ENCODE measurements around the gene CFI. TPM values are rescaled to one million over a fixed set of nuclear protein-coding genes. Genes with fewer than 3 reads are reported as not detected.

CFI gene
- total RNA-seq, 1 experiment from 2014 or later, result 0.33 TPM

- H3K4me1 ChIP-seq (ENCODE audit: control insufficient read depth, insufficient read depth, low read length), result no peaks in the 10 kb centered on the region
- no peak overlapping the region for H3K4me3 ChIP-seq (ENCODE audit: low read depth in 2 of 2, low read length in 2 of 2)
- no peak overlapping the region for H3K27ac ChIP-seq (ENCODE audit: low read length)
- intact Hi-C loops (cut with micrococcal nuclease; ENCODE audit: unreplicated experiment) (loop anchor here (5.0 kb wide), 1 partner anchor 99 kb away; the partner anchor contains the start of gene CASP6), in situ Hi-C loops (cut with HindIII; ENCODE audit: low pct_unique_long_range_greater_than_20kb, low sequenced_read_pairs) (no loop called here)
- TF ChIP-seq POLR2AphosphoS5 (IDR thresholded peaks at IDR 0.05; ENCODE audit: low read depth, low read length) (no peak), SIN3A (IDR thresholded peaks at IDR 0.05; ENCODE audit: borderline replicate concordance, insufficient read depth, low read depth, low read length) (no peak), TCF7L2 (IDR thresholded peaks at IDR 0.05; ENCODE audit: low read depth, low read length) (no peak), CTCF (IDR thresholded peaks at IDR 0.05) (no peak), REST (IDR thresholded peaks at IDR 0.05; ENCODE audit: insufficient read depth in 1 of 2, low read depth in 2 of 2, low read length in 1 of 2) (no peak)
- POLR2A ChIA-PET, result no interaction called here
- CTCF ChIA-PET, result no interaction called here
- no TSS peak for BruUV-seq (replicated peaks)
- ATAC-seq (no peak), DNase-seq (ENCODE audit: low read depth, low spot score) (no peak)
- no peaks in the 10 kb centered on the region for H3K36me3 ChIP-seq (ENCODE audit: control insufficient read depth, insufficient read depth, low read length)
- H3K27me3 ChIP-seq (ENCODE audit: control insufficient read depth, insufficient read depth, low read length), result no peaks in the 10 kb centered on the region; the same call in 1 of the 2 replicates
- no peaks in the 10 kb centered on the region for H3K9me3 ChIP-seq (ENCODE audit: control insufficient read depth, insufficient read depth, low read depth, low read length)
These were observed 555 bp downstream of the CFI start for GRCh38 chr4:109801099-109801789.

GRCh38 chr4:109798866-109799265 is 2.9 kb downstream of the CFI start:
- H3K27ac ChIP-seq (ENCODE audit: low read length), result no peak overlapping the region
- CTCF ChIA-PET, result no interaction called here
- no TSS peak for BruUV-seq (replicated peaks)
- ATAC-seq, result no peak
- no peak for TF ChIP-seq SIN3A (IDR thresholded peaks at IDR 0.05; ENCODE audit: borderline replicate concordance, insufficient read depth, low read depth, low read length)
- no peak for TF ChIP-seq TCF7L2 (IDR thresholded peaks at IDR 0.05; ENCODE audit: low read depth, low read length)
- no peaks in the 10 kb centered on the region for H3K4me1 ChIP-seq (ENCODE audit: control insufficient read depth, insufficient read depth, low read length)
- POLR2A ChIA-PET, result no interaction called here
- no peaks in the 10 kb centered on the region for H3K9me3 ChIP-seq (ENCODE audit: control insufficient read depth, insufficient read depth, low read depth, low read length)
- no peak for DNase-seq (ENCODE audit: low read depth, low spot score)
- intact Hi-C loops (cut with micrococcal nuclease; ENCODE audit: unreplicated experiment) (no loop called here), in situ Hi-C loops (cut with HindIII; ENCODE audit: low pct_unique_long_range_greater_than_20kb, low sequenced_read_pairs) (no loop called here)
- H3K27me3 ChIP-seq (ENCODE audit: control insufficient read depth, insufficient read depth, low read length), result no peaks in the 10 kb centered on the region; the same call in 1 of the 2 replicates
- no peaks in the 10 kb centered on the region for H3K36me3 ChIP-seq (ENCODE audit: control insufficient read depth, insufficient read depth, low read length)
- no peak overlapping the region for H3K4me3 ChIP-seq (ENCODE audit: low read depth in 2 of 2, low read length in 2 of 2)

GRCh38 chr4:109795059-109795458 is 6.7 kb downstream of the CFI start:
- no TSS peak for BruUV-seq (replicated peaks)
- no peaks in the 10 kb centered on the region; the same call in 1 of the 2 replicates for H3K27me3 ChIP-seq (ENCODE audit: control insufficient read depth, insufficient read depth, low read length)
- TF ChIP-seq CTCF (IDR thresholded peaks at IDR 0.05) (no peak), SIN3A (IDR thresholded peaks at IDR 0.05; ENCODE audit: borderline replicate concordance, insufficient read depth, low read depth, low read length) (no peak), POLR2AphosphoS5 (IDR thresholded peaks at IDR 0.05; ENCODE audit: low read depth, low read length) (no peak), TCF7L2 (IDR thresholded peaks at IDR 0.05; ENCODE audit: low read depth, low read length) (no peak), REST (IDR thresholded peaks at IDR 0.05; ENCODE audit: insufficient read depth in 1 of 2, low read depth in 2 of 2, low read length in 1 of 2) (no peak)
- intact Hi-C loops (cut with micrococcal nuclease; ENCODE audit: unreplicated experiment), result no loop called here
- in situ Hi-C loops (cut with HindIII; ENCODE audit: low pct_unique_long_range_greater_than_20kb, low sequenced_read_pairs), result no loop called here
- H3K4me1 ChIP-seq (ENCODE audit: control insufficient read depth, insufficient read depth, low read length), result no peaks in the 10 kb centered on the region
- ATAC-seq (no peak), DNase-seq (ENCODE audit: low read depth, low spot score) (no peak)
- no peak overlapping the region for H3K27ac ChIP-seq (ENCODE audit: low read length)
- CTCF ChIA-PET, result no interaction called here
- H3K4me3 ChIP-seq (ENCODE audit: low read depth in 2 of 2, low read length in 2 of 2), result no peak overlapping the region
- POLR2A ChIA-PET, result no interaction called here
- no peaks in the 10 kb centered on the region for H3K36me3 ChIP-seq (ENCODE audit: control insufficient read depth, insufficient read depth, low read length)
- H3K9me3 ChIP-seq (ENCODE audit: control insufficient read depth, insufficient read depth, low read depth, low read length), result no peaks in the 10 kb centered on the region
